GM18867 (cell line): ENCODE measurements around the gene SLC35A2.

Experiments used
- ATAC-seq: cut with Tn5 transposase; IDR thresholded peaks from one replicate; pipeline ENCODE4 v1.9.1; 2021; ENCODE audit warnings: mild to moderate bottlenecking, moderate library complexity; ENCODE audit not compliant: unreplicated experiment

SLC35A2 gene

GRCh38 chrX:48911412-48912182, at the start of gene SLC35A2:
SLC35A2 (minus strand) TSS chrX:48911646; CDS start chrX:48911636, 10 bp downstream.
- ATAC-seq = peak; percentile 57

- ATAC-seq = no peak
These were observed 48.8 kb upstream of the SLC35A2 start for GRCh38 chrX:48960291-48960690.

- no peak for ATAC-seq
These were observed 47.2 kb upstream of the SLC35A2 start for GRCh38 chrX:48958635-48959094.

- peak; percentile 81 for ATAC-seq
These were observed 46.6 kb upstream of the SLC35A2 start for GRCh38 chrX:48957827-48958634.

- peak; percentile 37 for ATAC-seq
These were observed 46.0 kb upstream of the SLC35A2 start, which contains the start of gene OTUD5 for GRCh38 chrX:48957477-48957826. OTUD5 (minus strand) TSS chrX:48957607; CDS start chrX:48957570, 37 bp downstream.

GRCh38 chrX:48956728-48957414, 45.4 kb upstream of the SLC35A2 start:
- ATAC-seq = no peak

- ATAC-seq = no peak
These were observed 37.1 kb upstream of the SLC35A2 start for GRCh38 chrX:48948589-48948988.

- peak; percentile 64 for ATAC-seq
These were observed 34.3 kb upstream of the SLC35A2 start for GRCh38 chrX:48945517-48946348.

- no peak for ATAC-seq
These were observed 31.4 kb upstream of the SLC35A2 start for GRCh38 chrX:48942895-48943294.

GRCh38 chrX:48940404-48940955, 29.0 kb upstream of the SLC35A2 start:
- no peak for ATAC-seq

GRCh38 chrX:48939524-48940228, 28.2 kb upstream of the SLC35A2 start:
- no peak for ATAC-seq

- ATAC-seq = peak; percentile 56
These were observed 27.4 kb upstream of the SLC35A2 start for GRCh38 chrX:48938721-48939425.

GRCh38 chrX:48937054-48937907, 25.8 kb upstream of the SLC35A2 start:
- peak; percentile 64 for ATAC-seq

GRCh38 chrX:48936429-48937053, 25.1 kb upstream of the SLC35A2 start:
- no peak for ATAC-seq

- no peak for ATAC-seq
These were observed 23.8 kb upstream of the SLC35A2 start for GRCh38 chrX:48935301-48935670.

GRCh38 chrX:48934581-48935300, 23.3 kb upstream of the SLC35A2 start:
- no peak for ATAC-seq

- ATAC-seq = no peak
These were observed 22.3 kb upstream of the SLC35A2 start for GRCh38 chrX:48933757-48934156.
